ENCODE measurements around the gene POLK.
"Not testable (repeated sequence)": the region's sequence is repeated elsewhere in the genome, so short reads cannot be mapped to it uniquely, and the experiment has no call there.

The POLK gene

DNA sequence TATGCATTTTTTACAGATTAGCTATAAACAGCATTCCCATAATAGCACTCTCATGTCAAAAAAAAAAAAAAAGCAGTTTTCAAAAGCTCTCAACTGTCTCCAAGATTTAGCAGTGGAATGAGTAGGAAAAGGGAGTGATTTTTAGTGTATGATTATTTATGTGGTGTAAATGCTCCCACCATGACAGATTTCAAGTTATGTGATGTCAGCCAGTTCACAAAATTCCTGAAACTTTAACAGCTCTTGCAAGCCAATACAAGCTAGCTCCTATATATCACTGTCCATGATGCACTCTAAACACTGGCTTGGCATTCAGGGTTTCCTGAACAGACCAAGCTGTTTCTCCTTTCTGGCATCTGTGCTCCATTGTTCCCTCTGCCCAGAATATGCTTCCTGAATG lies 91.7 kb downstream of the POLK start:
- TF ChIP-seq, protein P1, sequence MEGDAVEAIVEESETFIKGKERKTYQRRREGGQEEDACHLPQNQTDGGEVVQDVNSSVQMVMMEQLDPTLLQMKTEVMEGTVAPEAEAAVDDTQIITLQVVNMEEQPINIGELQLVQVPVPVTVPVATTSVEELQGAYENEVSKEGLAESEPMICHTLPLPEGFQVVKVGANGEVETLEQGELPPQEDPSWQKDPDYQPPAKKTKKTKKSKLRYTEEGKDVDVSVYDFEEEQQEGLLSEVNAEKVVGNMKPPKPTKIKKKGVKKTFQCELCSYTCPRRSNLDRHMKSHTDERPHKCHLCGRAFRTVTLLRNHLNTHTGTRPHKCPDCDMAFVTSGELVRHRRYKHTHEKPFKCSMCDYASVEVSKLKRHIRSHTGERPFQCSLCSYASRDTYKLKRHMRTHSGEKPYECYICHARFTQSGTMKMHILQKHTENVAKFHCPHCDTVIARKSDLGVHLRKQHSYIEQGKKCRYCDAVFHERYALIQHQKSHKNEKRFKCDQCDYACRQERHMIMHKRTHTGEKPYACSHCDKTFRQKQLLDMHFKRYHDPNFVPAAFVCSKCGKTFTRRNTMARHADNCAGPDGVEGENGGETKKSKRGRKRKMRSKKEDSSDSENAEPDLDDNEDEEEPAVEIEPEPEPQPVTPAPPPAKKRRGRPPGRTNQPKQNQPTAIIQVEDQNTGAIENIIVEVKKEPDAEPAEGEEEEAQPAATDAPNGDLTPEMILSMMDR (conservative IDR thresholded peaks at IDR 0.05; ENCODE audit: low read depth, low read length) = no peak
- peak; percentile 41 for DNase-seq (ENCODE audit: low read depth)
- no peak overlapping the region for H3K4me3 ChIP-seq (ENCODE audit: low read depth, low read length)

DNA sequence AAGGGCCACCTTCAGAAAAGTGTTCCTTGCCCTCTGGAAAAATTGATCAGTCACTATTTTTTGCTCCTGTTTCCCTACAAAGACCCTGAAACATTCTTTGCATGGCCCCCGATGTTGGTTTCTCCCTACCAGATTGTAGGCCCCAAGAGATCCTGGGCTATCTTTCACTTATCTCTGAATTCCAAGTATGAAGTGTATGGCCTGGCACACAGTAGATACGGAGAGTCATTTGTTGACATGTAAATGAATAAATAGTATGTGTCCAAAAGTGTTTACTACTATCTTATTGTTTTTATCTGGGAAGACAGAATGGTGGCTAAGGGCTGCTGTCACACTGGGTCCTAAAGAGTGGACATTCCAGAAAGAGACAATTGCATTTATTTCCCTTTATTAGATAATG lies 92.1 kb downstream of the POLK start:
- TF ChIP-seq, protein P1 (conservative IDR thresholded peaks at IDR 0.05; ENCODE audit: low read depth, low read length) = no peak
- DNase-seq (ENCODE audit: low read depth) = no peak

DNA sequence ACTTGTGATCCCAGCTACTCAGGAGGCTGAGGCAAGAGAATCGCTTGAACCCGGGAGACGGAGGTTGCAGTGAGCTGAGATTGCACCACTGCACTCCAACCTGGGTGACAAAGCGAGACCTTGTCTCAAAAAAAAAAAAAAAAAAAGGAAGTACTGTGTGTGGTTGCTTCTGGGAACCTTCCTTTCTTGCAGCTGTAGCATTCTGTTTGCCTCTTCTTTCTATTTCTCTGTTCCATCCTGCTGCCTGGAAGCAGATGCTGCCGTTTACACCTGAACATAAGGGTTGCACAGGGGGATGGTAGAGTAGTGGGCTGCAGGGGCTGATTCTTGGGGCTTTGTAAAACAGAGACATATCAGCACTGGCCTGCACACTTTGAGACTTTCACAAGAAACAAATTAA lies 95.7 kb downstream of the POLK start:
- not testable (repeated sequence) for DNase-seq (ENCODE audit: low read depth); H3K4me3 ChIP-seq (ENCODE audit: low read depth, low read length)

More for the DNA sequence above, 92.1 kb downstream of the POLK start:
- no peak overlapping the region for H3K4me3 ChIP-seq (ENCODE audit: low read depth, low read length)

DNA sequence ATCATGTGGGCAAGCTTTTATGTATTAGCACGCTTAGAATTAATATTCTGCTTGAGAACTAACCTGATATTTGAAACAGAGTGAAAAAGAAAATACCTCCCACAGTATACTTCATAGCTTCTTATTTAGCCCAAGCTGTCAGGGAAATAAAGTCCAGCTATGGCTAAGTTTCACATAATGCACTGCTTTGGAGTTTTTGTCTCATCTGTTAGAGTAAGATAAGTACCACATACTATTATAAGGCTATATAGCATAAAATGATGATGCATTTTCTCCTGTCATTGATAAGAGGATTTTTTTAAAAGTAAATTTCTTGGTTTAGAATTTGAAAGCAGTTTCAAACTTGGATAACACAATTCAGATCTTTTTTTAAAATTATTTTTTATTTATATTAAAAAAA lies 97.2 kb downstream of the POLK start:
- DNase-seq (ENCODE audit: low read depth) = no peak
- H3K4me3 ChIP-seq (ENCODE audit: low read depth, low read length) = no peak overlapping the region
- TF ChIP-seq, protein P1 (conservative IDR thresholded peaks at IDR 0.05; ENCODE audit: low read depth, low read length) = no peak

- TF ChIP-seq, protein P1 (conservative IDR thresholded peaks at IDR 0.05; ENCODE audit: low read depth, low read length) = no peak
- no peak for DNase-seq (ENCODE audit: low read depth)
- H3K4me3 ChIP-seq (ENCODE audit: low read depth, low read length) = no peak overlapping the region
Observed at GRCh38 chr5:75610201-75610600, 98.5 kb downstream of the POLK start.

DNA sequence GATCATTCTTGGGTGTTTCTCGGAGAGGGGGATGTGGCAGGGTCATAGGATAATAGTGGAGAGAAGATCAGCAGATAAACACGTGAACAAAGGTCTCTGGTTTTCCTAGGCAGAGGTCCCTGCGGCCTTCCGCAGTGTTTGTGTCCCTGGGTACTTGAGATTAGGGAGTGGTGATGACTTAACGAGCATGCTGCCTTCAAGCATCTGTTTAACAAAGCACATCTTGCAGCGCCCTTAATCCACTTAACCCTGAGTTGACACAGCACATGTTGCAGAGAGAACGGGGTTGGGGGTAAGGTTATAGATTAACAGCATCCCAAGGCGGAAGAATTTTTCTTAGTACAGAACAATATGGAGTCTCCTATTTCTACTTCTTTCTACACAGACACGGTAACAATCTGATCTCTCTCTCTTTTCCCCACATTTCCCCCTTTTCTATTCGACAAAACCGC lies 99.2 kb downstream of the POLK start:
- DNase-seq (ENCODE audit: low read depth) = peak; percentile 30
- peak overlapping the region; percentile 64 for H3K4me3 ChIP-seq (ENCODE audit: low read depth, low read length)

DNA sequence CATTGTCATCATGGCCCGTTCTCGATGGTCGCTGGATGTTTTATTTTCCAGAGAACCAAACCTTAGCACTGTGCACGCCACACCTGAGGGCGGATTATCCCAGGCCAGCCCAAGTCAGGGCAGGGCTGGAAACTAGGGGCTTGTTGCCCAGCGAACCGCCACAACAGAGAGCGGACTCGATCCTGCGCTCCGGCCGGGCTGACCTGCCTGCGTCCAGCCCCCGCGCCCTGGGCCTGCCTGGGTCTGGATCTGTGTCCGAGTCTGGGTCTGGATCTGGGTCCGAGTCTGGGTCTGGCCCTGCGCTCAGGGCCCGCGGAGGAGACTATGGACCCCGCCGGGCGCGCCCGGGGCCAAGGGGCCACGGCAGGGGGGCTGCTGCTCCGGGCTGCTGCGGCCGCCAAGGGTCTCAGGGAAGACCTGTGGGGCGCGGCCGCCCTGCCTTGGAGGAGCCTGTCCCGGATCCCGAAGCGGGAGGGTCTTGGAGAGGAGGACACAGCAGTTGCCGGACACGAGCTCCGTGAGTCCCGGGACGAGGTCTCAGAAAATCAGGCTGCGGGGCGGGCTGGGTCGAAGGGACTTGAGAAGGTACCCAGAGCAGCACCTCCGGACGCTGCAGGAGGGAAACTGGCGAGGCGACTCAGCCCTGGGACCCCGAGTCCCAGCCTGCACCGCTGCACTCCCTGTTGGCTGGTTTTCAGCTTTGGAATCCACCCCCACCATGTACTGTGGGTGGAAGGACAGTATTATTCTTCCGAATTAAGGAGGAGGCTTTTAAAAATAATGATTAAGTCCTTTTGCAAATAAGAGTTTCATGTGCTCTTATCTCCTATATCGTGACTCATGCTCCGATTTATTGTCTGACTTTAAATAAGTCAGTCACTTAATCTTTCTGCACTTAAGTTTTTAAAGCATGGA lies 99.9 kb downstream of the POLK start, which contains the start of gene ANKDD1B:
Gene ANKDD1B (plus strand): TSS at position 143 of the 915 bp plus-strand sequence. CDS start 182 bp downstream, at position 325.
- DNase-seq (ENCODE audit: low read depth) = peak; percentile 63
- TF ChIP-seq, protein P1 (conservative IDR thresholded peaks at IDR 0.05; ENCODE audit: low read depth, low read length) = no peak
- peak within 1 kb of the TSS; percentile 64 for H3K4me3 ChIP-seq (ENCODE audit: low read depth, low read length)

- H3K4me3 ChIP-seq (ENCODE audit: low read depth, low read length) = peak overlapping the region; percentile 64
- no peak for DNase-seq (ENCODE audit: low read depth)
- TF ChIP-seq, protein P1 (conservative IDR thresholded peaks at IDR 0.05; ENCODE audit: low read depth, low read length) = no peak
Observed at GRCh38 chr5:75612226-75612569, 100.5 kb downstream of the POLK start.
